Testis (tissue), 3 donors: ENCODE results near the gene NDUFB3. TPM values are rescaled to one million over a fixed set of nuclear protein-coding genes. Genes with fewer than 3 reads are reported as not detected.
"Not testable (repeated sequence)": the region's sequence is repeated elsewhere in the genome, so short reads cannot be mapped to it uniquely, and the experiment has no call there.

Experiments used
- DNase-seq: peaks from one replicate; pipeline ENCODE4 v3.0.0-alpha.2; 2019
- H3K27ac ChIP-seq, 2 donors: fragments of 200-600 bp; sonication (generic); one replicate each; pipeline ENCODE4 v1.5.1; 2019
- H3K27me3 ChIP-seq: fragments of 200-600 bp; sonication (generic); one replicate; pipeline ENCODE4 v1.5.1; 2019
- H3K36me3 ChIP-seq: fragments of 200-600 bp; sonication (generic); one replicate; pipeline ENCODE4 v1.5.1; 2017; ENCODE audit warnings: low read depth; ENCODE audit errors: missing control alignments
- H3K4me1 ChIP-seq: fragments of 200-600 bp; sonication (generic); one replicate; pipeline ENCODE4 v1.5.1; 2019
- H3K4me3 ChIP-seq, 2 donors: fragments of 200-600 bp; sonication (generic); one replicate each; pipeline ENCODE4 v1.5.1; 2017 to 2019
- H3K9me3 ChIP-seq: fragments of 200-600 bp; sonication (generic); one replicate; pipeline ENCODE4 v1.5.1; 2017
- POLR2A ChIP-seq: fragments of 450-650 bp; IDR thresholded peaks from one replicate; pipeline ENCODE4 v1.6.1; 2017; ENCODE audit warnings: antibody characterized with exemption, mild to moderate bottlenecking, moderate library complexity
- WGBS, 2 donors: methylation state at CpG; one replicate each; pipeline ENCODE4 v1.1.5; 2018; 5-methylcytosine and 5-hydroxymethylcytosine counted together
- intact Hi-C: fragments of 100-400 bp; cut with DNase I; formaldehyde crosslinking; loops from one replicate; pipeline ENCODE4 v1.15.1; 2023; ENCODE audit warnings: low total_unique reads
- polyA plus RNA-seq: library from polyadenylated mRNA; stranded (reverse); fragments of 350-450 nt; fragmentation: Illumina TruSeq; extraction: RNeasy Lipid Tissue Mini Kit (QIAGEN cat#74804); gene quantifications from one replicate; pipeline ENCODE4 v1.2.3, GENCODE V29; 2014; ENCODE audit warnings: low read depth, low replicate concordance; ENCODE audit not compliant: insufficient read depth
- total RNA-seq, 2 donors: library from RNA; depleted of rRNA; stranded (reverse); fragments of >200 nt; gene quantifications; one replicate each; pipeline ENCODE4 v1.2.3, GENCODE V29; 2016
- TF ChIP-seq, protein P1 (sequence below), 3 experiments: fragments of 450-650 bp in 2 of 3; fragments of 200-600 bp in 1 of 3; sonication (generic) in 1 of 3; IDR thresholded peaks; one replicate each; pipeline ENCODE4 v1.5.1; 2016 to 2019; ENCODE audit warnings: antibody characterized with exemption in 3 of 3, mild to moderate bottlenecking in 2 of 3, moderate library complexity in 1 of 3

NDUFB3 gene
- total and polyA plus RNA-seq, 3 donors from 2014 or later, result 46.8 to 129 (median 56.2) TPM

DNA sequence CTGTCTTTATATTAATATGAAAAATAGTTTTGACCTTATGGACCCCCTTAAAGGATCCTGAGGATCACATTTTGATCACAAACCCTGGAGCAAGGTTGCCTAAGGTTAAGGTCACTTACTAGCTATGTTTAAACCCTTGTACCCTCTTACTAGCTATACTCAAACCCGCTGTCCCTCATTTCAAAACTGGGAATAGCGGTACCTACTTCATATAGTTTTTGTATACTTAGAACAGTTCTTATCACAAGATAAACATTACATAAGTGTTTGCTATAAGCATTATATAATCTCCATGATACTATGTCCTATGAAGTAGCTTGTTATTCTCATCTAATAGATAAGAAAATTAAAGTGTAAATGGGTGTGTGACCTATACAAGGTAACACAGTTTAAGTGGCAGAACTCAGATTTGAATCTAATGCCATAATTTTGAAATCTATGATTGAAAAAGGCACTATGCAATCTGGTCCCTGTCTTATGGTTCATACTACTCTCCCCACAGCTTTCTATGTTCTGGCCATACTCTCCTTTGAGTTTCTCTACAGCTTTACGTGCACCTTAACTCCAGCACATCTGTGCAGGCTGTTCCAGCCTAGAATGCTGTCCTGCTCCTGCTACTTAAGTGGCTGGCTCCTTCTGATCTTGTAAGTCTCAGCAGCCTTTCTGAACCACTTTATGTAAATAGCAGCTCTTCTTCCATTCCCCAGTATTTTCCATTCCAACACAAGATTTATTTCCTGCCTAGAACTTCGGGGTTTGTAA is 30.8 kb upstream of the NDUFB3 start:
- Histone ChIP-seq H3K4me1 (no peaks in the 10 kb centered on the region), H3K9me3 (no peaks in the 10 kb centered on the region), H3K4me3 (no peak overlapping the region), H3K27me3 (no peaks in the 10 kb centered on the region), H3K27ac (no peak overlapping the region), H3K36me3 (no peaks in the 10 kb centered on the region)
- intact Hi-C loops, result no loop called here
- WGBS, 2 donors, result 63 to 69% methylated on average over 4 of the region's 4 CpGs
- TF ChIP-seq, protein P1, sequence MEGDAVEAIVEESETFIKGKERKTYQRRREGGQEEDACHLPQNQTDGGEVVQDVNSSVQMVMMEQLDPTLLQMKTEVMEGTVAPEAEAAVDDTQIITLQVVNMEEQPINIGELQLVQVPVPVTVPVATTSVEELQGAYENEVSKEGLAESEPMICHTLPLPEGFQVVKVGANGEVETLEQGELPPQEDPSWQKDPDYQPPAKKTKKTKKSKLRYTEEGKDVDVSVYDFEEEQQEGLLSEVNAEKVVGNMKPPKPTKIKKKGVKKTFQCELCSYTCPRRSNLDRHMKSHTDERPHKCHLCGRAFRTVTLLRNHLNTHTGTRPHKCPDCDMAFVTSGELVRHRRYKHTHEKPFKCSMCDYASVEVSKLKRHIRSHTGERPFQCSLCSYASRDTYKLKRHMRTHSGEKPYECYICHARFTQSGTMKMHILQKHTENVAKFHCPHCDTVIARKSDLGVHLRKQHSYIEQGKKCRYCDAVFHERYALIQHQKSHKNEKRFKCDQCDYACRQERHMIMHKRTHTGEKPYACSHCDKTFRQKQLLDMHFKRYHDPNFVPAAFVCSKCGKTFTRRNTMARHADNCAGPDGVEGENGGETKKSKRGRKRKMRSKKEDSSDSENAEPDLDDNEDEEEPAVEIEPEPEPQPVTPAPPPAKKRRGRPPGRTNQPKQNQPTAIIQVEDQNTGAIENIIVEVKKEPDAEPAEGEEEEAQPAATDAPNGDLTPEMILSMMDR (IDR thresholded peaks at IDR 0.05), result no peak
- TF ChIP-seq POLR2A, result no peak
- no peak for DNase-seq

DNA sequence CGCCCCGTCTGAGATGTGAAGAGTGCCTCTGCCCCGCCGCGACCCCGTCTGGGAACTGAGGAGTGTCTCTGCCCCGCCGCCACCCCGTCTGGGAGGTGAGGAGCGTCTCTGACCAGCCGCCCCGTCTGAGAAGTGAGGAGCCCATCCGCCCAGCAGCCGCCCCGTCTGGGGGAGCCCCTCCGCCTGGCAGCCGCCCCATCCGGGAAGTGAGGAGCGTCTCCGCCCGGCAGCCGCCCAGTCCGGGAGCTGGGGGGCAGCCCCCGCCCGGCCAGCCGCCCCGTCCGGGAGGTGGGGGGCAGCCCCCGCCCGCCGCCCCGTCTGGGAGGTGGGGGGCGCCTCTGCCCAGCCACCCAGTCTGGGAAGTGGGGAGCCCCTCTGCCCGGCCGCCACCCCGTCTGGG is 29.4 kb upstream of the NDUFB3 start:
- H3K4me1 ChIP-seq, DNase-seq, H3K9me3 ChIP-seq, intact Hi-C loops, H3K4me3 ChIP-seq, H3K27ac ChIP-seq, H3K36me3 ChIP-seq, H3K27me3 ChIP-seq: not testable (repeated sequence)
- WGBS, 2 donors, result 82 to 83% methylated on average over 9 to 20 of the region's 36 CpGs

DNA sequence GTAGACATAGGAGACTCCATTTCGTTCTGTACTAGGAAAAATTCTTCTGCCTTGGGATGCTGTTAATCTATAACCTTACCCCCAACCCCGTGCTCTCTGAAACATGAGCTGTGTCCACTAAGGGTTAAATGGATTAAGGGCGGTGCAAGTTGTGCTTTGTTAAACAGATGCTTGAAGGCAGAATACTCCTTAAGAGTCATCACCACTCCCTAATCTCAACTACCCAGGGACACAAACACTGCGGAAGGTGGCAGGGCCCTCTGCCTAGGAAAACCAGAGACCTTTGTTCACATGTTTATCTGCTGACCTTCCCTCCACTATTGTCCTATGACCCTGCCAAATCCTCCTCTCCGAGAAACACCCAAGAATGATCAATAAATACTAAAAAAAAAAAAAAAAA is 28.8 kb upstream of the NDUFB3 start:
- H3K36me3 ChIP-seq, H3K4me1 ChIP-seq, H3K4me3 ChIP-seq, H3K9me3 ChIP-seq, intact Hi-C loops, DNase-seq, H3K27me3 ChIP-seq, H3K27ac ChIP-seq: not testable (repeated sequence)
- WGBS, 2 donors, result 75 to 77% methylated on average over 5 of the region's 5 CpGs

DNA sequence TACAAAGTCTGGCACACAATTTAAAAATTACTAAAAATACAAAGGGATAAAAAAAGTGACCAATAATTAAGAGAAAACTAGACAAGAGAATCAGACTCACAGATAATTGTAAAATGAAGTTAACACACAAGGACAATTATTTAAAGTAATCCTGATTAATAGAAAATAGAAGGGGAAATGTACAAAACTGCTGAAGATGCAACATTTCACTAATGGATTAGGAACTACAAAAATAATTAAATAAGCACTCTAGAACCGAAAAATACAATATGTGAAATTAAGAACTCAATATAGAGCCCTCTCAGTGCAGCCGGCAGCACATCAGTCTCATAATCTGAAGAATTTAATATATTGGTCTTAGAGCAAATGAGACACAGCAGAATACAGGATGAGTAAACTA is 24.9 kb upstream of the NDUFB3 start:
- 92 to 95% methylated on average over 2 of the region's 2 CpGs for WGBS, 2 donors
- TF ChIP-seq, protein P1 (IDR thresholded peaks at IDR 0.05), result no peak
- TF ChIP-seq POLR2A, result no peak
- H3K9me3 ChIP-seq, result no peaks in the 10 kb centered on the region
- no peaks in the 10 kb centered on the region for H3K36me3 ChIP-seq
- no peaks in the 10 kb centered on the region for H3K27me3 ChIP-seq
- no peak overlapping the region for H3K4me3 ChIP-seq
- H3K27ac ChIP-seq, result no peak overlapping the region
- peaks cover 6% of the 10 kb centered on the region for H3K4me1 ChIP-seq
- intact Hi-C loops, result no loop called here
- no peak for DNase-seq

DNA sequence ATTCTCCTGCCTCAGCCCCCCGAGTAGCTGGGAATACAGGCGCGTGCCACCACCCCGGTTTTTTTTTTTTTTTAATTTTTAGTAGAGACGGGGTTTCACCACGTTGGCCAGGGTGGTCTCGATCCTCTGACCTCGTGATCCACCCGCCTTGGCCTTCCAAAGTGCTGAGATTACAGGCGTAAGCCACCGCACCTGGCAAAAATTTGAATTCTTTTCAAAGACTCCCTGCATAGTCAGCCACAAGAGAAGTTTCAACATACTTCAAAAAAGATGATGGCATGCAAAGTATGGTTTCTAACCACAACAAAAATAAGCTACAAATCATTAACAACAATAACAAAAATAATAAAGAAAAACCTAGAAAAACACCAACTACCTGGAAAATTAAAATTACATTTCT is 22.3 kb upstream of the NDUFB3 start:
- TF ChIP-seq POLR2A, result no peak
- TF ChIP-seq, protein P1 (IDR thresholded peaks at IDR 0.05), result no peak
- Histone ChIP-seq H3K4me3 (no peak overlapping the region), H3K27ac (no peak overlapping the region), H3K9me3 (no peaks in the 10 kb centered on the region), H3K4me1 (peaks cover 6% of the 10 kb centered on the region), H3K36me3 (no peaks in the 10 kb centered on the region), H3K27me3 (no peaks in the 10 kb centered on the region)
- 95 to 97% methylated on average over 11 of the region's 11 CpGs for WGBS, 2 donors
- DNase-seq, result no peak
- intact Hi-C loops, result no loop called here

DNA sequence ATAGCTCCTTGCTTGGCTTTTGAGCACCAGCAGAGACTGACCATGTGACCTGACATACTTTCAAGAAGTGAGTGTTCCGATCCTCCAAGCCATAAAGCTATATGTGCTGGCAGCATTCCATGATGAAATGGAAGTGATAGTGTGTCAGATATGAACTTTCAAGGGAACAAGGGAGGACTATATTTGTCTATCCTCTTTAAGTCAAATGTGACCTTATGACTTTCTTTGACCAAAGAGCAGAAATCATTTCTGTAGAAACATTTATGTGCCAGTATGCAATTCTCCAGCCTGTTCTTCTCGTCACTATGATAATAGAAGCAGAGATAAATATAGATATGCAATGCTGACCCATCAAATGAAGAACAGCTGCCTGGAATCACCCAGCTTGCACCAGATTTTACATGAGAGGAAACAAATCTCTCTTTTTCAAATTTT is 14.7 kb upstream of the NDUFB3 start:
- Histone ChIP-seq H3K9me3 (no peaks in the 10 kb centered on the region), H3K4me1 (peaks cover 13% of the 10 kb centered on the region), H3K27ac (no peak overlapping the region), H3K36me3 (no peaks in the 10 kb centered on the region), H3K4me3 (no peak overlapping the region), H3K27me3 (no peaks in the 10 kb centered on the region)
- TF ChIP-seq, protein P1 (IDR thresholded peaks at IDR 0.05), result no peak
- TF ChIP-seq POLR2A, result no peak
- intact Hi-C loops, result no loop called here
- no peak for DNase-seq
- WGBS, 2 donors, result 35 to 52% methylated on average over 2 of the region's 2 CpGs
